Measurements from ENCODE around the gene CCDC201. TPM values are rescaled to one million over a fixed set of nuclear protein-coding genes. Genes with fewer than 3 reads are reported as not detected.

The CCDC201 gene
- total RNA-seq, 1 experiment from 2014 or later = not detected

GRCh38 chr7:45890125-45890901, 17.4 kb upstream of the CCDC201 start:
- DNase-seq (ENCODE audit: low read depth in 1 of 2, low spot score in 2 of 2) = no peak
- Histone ChIP-seq H3K4me1 (replicated peaks) (peaks cover 19% of the 10 kb centered on the region), H3K4me3 (no peak overlapping the region), H3K27me3 (replicated peaks) (peaks cover 13% of the 10 kb centered on the region), H3K27ac (no peak overlapping the region), H3K36me3 (no peaks in the 10 kb centered on the region), H3K9me3 (replicated peaks) (no peaks in the 10 kb centered on the region)

GRCh38 chr7:45889367-45890067, 16.6 kb upstream of the CCDC201 start:
- no peak overlapping the region for H3K27ac ChIP-seq
- peaks cover 27% of the 10 kb centered on the region for H3K4me1 ChIP-seq (replicated peaks)
- H3K36me3 ChIP-seq = no peaks in the 10 kb centered on the region
- no peaks in the 10 kb centered on the region for H3K9me3 ChIP-seq (replicated peaks)
- peaks cover 13% of the 10 kb centered on the region for H3K27me3 ChIP-seq (replicated peaks)
- no peak for DNase-seq (ENCODE audit: low read depth in 1 of 2, low spot score in 2 of 2)
- no peak overlapping the region for H3K4me3 ChIP-seq

- Histone ChIP-seq H3K9me3 (replicated peaks) (no peaks in the 10 kb centered on the region), H3K4me3 (no peak overlapping the region)
These were observed 16.1 kb upstream of the CCDC201 start for GRCh38 chr7:45888993-45889366.

GRCh38 chr7:45888185-45888992, 15.5 kb upstream of the CCDC201 start, which contains the start of gene IGFBP1:
Gene IGFBP1, plus strand, starts transcription at chr7:45888488. Its CDS starts 165 bp downstream, at chr7:45888653.
- Histone ChIP-seq H3K4me3 (no peak within 1 kb of the TSS), H3K36me3 (no peaks in the 10 kb centered on the region), H3K4me1 (replicated peaks) (peaks cover 36% of the 10 kb centered on the region), H3K27me3 (replicated peaks) (peaks cover 13% of the 10 kb centered on the region), H3K9me3 (replicated peaks) (no peaks in the 10 kb centered on the region), H3K27ac (no peak within 1 kb of the TSS)
- no peak for DNase-seq (ENCODE audit: low read depth in 1 of 2, low spot score in 2 of 2)

More at GRCh38 chr7:45888993-45889366, 16.1 kb upstream of the CCDC201 start:
- Histone ChIP-seq H3K27ac (no peak overlapping the region), H3K27me3 (replicated peaks) (peaks cover 13% of the 10 kb centered on the region), H3K36me3 (no peaks in the 10 kb centered on the region), H3K4me1 (replicated peaks) (peaks cover 33% of the 10 kb centered on the region)
- DNase-seq (ENCODE audit: low read depth in 1 of 2, low spot score in 2 of 2) = no peak

GRCh38 chr7:45886931-45887667, 14.2 kb upstream of the CCDC201 start:
- Histone ChIP-seq H3K27ac (no peak overlapping the region), H3K36me3 (no peaks in the 10 kb centered on the region), H3K4me1 (replicated peaks) (peaks cover 47% of the 10 kb centered on the region), H3K27me3 (replicated peaks) (peaks cover 13% of the 10 kb centered on the region), H3K9me3 (replicated peaks) (no peaks in the 10 kb centered on the region), H3K4me3 (no peak overlapping the region)
- DNase-seq (ENCODE audit: low read depth in 1 of 2, low spot score in 2 of 2) = no peak

DNA sequence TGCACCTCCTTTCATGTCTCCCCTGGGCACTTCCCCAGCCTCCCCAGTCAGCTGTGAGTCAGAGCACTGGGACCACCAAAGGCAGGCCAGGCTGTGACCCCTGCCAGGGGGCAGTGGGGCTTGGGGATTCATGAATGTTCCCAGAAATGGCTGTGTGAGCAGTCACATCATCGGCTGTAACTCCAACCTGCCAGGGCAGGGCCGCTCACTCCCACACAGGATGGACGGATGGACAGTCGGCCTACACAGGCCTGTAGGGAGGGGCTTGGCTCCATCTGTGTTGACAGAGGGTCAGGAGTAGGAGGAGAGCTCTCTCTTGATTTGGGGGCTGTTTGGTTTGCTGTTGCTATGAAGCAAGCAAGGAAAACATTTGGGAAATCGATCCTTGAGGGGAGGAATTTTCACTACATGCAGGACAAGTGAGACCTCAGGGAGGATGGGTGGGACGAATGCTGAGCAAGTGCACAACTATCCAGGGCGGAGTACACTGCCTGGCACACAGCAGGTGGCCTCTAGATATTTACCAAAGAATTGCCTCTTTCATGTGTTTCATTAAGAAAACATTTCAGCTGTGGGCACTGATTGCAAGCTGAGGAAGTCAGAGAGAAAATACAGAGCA, 12.5 kb upstream of the CCDC201 start:
- H3K36me3 ChIP-seq = no peaks in the 10 kb centered on the region
- H3K27me3 ChIP-seq (replicated peaks) = peaks cover 13% of the 10 kb centered on the region
- H3K4me3 ChIP-seq = no peak overlapping the region
- no peak for DNase-seq (ENCODE audit: low read depth in 1 of 2, low spot score in 2 of 2)
- no peaks in the 10 kb centered on the region for H3K9me3 ChIP-seq (replicated peaks)
- H3K27ac ChIP-seq = no peak overlapping the region
- H3K4me1 ChIP-seq (replicated peaks) = peaks cover 53% of the 10 kb centered on the region

- peaks cover 8% of the 10 kb centered on the region for H3K27me3 ChIP-seq (replicated peaks)
- H3K4me1 ChIP-seq (replicated peaks) = peaks cover 53% of the 10 kb centered on the region
- no peak overlapping the region for H3K27ac ChIP-seq
- DNase-seq (ENCODE audit: low read depth in 1 of 2, low spot score in 2 of 2) = no peak
- no peaks in the 10 kb centered on the region; the same call in 1 of the 2 replicates for H3K9me3 ChIP-seq (replicated peaks)
- H3K4me3 ChIP-seq = no peak overlapping the region
- H3K36me3 ChIP-seq = no peaks in the 10 kb centered on the region
These were observed 11.3 kb upstream of the CCDC201 start for GRCh38 chr7:45884136-45884535.

- peak; percentile 61 to 68 for DNase-seq (ENCODE audit: low read depth in 1 of 2, low spot score in 2 of 2)
- no peaks in the 10 kb centered on the region for H3K36me3 ChIP-seq
- no peak overlapping the region for H3K27ac ChIP-seq
These were observed 9.6 kb upstream of the CCDC201 start for GRCh38 chr7:45882465-45882810.

GRCh38 chr7:45881759-45882464, 9.0 kb upstream of the CCDC201 start:
- Histone ChIP-seq H3K36me3 (no peaks in the 10 kb centered on the region), H3K27me3 (replicated peaks) (no peaks in the 10 kb centered on the region), H3K4me3 (no peak overlapping the region), H3K4me1 (replicated peaks) (peaks cover 49% of the 10 kb centered on the region), H3K27ac (no peak overlapping the region), H3K9me3 (replicated peaks) (no peaks in the 10 kb centered on the region; the same call in 1 of the 2 replicates)
- no peak for DNase-seq (ENCODE audit: low read depth in 1 of 2, low spot score in 2 of 2)

More at GRCh38 chr7:45882465-45882810, 9.6 kb upstream of the CCDC201 start:
- Histone ChIP-seq H3K27me3 (replicated peaks) (no peaks in the 10 kb centered on the region), H3K9me3 (replicated peaks) (no peaks in the 10 kb centered on the region; the same call in 1 of the 2 replicates), H3K4me1 (replicated peaks) (peaks cover 49% of the 10 kb centered on the region), H3K4me3 (no peak overlapping the region)

GRCh38 chr7:45881280-45881758, 8.4 kb upstream of the CCDC201 start:
- H3K4me3 ChIP-seq = no peak overlapping the region
- no peak overlapping the region for H3K27ac ChIP-seq
- no peaks in the 10 kb centered on the region for H3K36me3 ChIP-seq
- H3K4me1 ChIP-seq (replicated peaks) = peaks cover 44% of the 10 kb centered on the region
- no peak for DNase-seq (ENCODE audit: low read depth in 1 of 2, low spot score in 2 of 2)
- H3K9me3 ChIP-seq (replicated peaks) = no peaks in the 10 kb centered on the region; the same call in 1 of the 2 replicates
- no peaks in the 10 kb centered on the region for H3K27me3 ChIP-seq (replicated peaks)

GRCh38 chr7:45880433-45880860, 7.6 kb upstream of the CCDC201 start:
- H3K4me1 ChIP-seq (replicated peaks) = peaks cover 35% of the 10 kb centered on the region
- H3K9me3 ChIP-seq (replicated peaks) = no peaks in the 10 kb centered on the region; the same call in 1 of the 2 replicates
- DNase-seq (ENCODE audit: low read depth in 1 of 2, low spot score in 2 of 2) = no peak
- no peaks in the 10 kb centered on the region for H3K27me3 ChIP-seq (replicated peaks)
- H3K4me3 ChIP-seq = no peak overlapping the region
- H3K27ac ChIP-seq = no peak overlapping the region
- no peaks in the 10 kb centered on the region for H3K36me3 ChIP-seq

- H3K27ac ChIP-seq = no peak overlapping the region
- no peak for DNase-seq (ENCODE audit: low read depth in 1 of 2, low spot score in 2 of 2)
- no peaks in the 10 kb centered on the region for H3K36me3 ChIP-seq
- no peak overlapping the region for H3K4me3 ChIP-seq
- peaks cover 31% of the 10 kb centered on the region for H3K4me1 ChIP-seq (replicated peaks)
- H3K27me3 ChIP-seq (replicated peaks) = no peaks in the 10 kb centered on the region
- H3K9me3 ChIP-seq (replicated peaks) = no peaks in the 10 kb centered on the region; the same call in 1 of the 2 replicates
These were observed 5.7 kb upstream of the CCDC201 start for GRCh38 chr7:45878457-45879144.

Data from SJSA1 (cell line).